ENCODE results near the gene SLC25A29.
"Not testable (repeated sequence)": the region's sequence is repeated elsewhere in the genome, so short reads cannot be mapped to it uniquely, and the experiment has no call there.

Gene SLC25A29

DNA sequence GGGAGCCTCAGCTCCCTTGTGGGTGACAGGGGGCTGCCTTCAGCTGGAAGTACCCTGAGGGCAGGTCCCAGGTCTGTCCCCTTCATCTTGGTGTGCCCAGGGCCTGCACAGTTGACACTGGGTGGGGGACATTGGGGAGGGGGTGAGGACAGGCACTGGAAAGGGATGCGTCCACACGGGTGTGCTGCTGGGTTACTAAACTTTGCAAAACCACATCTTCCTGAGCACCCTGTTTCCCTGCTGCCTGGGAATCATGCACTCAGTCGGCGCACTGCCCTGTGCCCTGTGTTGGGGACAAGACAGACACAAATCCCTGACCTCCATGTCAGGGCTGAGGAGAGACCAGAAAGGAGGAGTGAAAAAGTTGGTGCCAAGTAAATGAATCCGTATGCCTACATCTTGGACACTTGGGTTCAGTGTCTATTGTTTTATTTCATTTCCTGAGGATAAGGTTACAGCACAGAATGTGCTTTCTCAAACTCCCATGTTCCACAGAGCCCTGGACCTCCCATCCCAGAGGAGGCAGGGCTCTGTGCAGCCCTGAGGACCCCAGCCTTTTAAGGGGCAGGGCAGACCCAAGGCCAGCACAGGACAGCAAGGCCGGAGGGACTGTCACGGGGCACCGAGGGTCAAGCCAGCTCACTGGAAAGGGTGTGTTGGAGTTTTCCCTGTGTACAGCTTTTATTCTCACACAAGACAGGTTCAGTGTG lies 2.9 kb upstream of the SLC25A29 start:
- no peak for DNase-seq

DNA sequence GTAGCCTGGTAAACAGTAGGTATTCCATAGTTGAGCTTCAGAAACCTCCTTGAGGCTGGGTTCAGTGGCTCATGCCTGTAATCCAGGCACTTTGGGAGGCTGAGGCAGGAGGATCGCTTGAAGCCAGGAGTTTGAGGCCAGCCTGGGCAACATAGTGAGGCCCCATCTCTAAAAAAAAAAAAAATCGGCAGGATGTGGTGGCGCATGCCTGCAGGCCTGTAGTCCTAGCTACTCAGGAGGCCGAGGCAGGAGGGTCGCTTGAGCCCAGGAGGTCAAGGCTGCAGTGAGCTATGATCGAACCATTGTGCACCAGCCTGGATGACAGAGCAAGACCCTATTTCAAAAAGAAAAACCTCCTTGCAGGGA lies 2.2 kb upstream of the SLC25A29 start:
- DNase-seq: not testable (repeated sequence)

DNA sequence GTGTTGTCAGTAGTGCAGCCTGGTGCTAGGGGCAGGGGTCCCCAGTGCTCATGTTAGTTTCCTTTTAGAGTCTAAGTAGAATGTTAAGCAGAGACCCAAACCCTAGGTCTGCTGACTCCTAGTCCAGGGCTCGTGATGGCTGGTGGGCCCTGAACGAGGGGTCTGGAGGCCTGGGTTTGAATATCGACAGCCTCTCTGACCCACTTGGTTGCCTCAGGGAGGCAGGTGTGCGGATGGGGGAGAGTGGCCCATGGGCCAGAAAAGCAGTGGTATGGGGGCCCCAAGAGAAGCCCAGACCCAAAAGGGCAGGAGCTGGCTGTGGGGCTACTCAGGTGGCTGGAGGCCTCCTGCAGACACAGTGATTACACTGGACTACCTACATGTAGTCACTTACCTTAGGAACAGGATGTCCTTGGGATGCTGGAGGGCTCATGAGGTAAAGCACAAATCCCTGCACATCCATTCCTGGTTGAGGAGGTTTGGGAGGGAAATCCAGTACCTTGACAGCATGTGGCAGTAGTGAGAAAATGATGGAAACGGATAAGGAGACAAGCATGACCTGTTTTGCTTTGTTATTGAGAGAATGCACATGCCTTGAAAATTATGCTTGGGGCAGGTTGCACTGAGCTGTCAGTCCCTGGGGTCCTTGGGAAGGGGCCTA lies 1.7 kb upstream of the SLC25A29 start:
- no peak for DNase-seq

DNA sequence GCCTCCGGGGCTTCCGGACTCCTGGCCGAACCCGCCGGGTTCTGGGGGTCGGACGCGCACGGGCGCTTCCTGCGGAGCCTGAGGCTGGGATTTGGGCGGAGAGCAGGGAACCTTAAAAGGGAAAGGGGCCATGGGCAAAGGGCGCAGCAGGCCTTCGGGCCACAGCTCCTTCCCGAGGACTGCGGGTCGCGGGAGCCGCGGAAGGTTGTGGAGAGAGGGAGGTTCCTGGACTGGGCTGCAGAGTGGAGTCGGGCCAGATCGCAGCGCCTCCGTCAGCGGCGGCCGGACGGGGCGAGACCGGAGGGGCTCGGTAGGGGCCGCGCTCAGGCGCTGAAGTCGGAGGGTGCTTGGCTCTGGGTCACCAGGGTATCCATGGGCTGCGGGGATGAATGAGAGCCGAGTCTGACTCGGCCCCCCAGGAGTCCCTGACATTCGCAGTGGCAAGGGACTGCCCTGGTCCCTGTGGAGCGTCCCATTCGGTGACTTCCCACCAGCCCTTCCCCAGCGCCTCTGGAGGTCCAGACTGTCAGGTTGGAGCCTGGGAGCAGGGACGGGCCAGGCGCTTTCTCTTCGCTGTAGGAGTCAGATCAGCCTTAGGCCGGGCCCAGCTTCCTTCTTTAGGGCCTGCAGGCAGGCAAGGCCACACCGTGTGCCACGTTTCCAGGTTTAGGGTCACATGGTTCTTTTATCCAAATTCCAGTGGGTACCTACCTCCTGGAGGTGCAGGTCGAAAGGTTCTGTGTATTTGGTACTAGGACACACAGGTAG lies 938 bp upstream of the SLC25A29 start:
- no peak for DNase-seq

DNA sequence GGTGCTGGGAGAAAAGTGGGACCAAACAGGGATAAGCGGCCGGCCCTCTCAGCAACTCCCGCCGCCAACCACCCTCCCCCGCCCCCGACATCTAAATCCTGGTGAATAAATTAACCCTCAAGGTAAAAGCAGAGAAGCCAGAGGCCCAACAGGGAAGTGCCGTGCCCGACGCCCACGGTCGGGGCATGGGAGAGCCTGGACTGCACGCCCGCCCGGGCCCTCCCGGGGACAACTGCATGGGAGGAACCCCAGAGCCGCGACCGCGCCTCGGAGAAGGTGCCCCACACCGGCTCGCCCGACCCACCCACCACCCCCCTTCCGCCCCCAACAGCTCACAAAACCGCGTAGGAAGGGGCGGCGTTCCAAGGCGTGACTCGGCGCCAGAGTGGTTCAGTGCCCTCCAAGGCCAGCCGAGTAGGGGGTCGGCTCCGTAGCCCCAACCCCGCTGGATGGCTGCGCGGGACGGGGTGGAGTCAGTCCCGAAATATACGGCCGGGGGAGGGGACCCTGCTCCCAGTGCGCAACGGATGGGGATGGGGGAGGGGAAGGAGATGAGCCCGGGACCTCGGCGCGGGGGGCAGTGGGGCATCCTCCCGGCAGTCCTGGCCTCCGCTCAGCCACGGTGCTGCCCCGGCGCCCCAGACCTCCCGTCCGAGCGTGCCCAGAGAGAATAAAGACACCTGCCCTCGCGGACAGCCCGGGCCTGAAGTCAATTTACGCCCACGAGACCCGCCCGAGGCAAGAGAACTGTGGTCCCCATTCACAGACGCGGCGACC lies 732 bp downstream of the SLC25A29 start:
- DNase-seq: no peak

DNA sequence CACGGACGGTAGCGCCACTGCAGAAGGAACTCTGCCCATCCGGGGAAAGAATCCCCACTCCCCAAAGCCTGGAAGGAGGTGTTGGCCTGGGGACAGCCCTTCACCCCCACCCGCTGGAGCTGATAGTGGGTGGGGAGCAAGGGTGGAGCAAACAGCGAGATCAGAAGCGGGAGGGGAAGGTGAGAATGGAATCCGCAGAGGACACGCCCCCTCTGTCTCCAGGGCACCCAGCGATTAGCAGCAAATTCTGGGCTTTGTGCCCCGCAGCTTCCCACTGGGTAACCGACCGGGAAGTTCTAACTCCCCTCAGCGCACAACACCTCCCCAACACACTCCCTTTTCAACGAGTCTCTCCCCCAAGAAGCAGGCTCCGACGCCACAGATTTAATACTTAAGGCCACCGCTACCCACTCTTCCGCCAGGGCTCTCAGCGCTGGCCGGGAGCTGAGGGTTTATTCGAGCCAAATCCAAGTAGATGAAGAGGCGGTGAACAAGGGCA lies 1.4 kb downstream of the SLC25A29 start:
- peak; percentile 28 for DNase-seq

DNA sequence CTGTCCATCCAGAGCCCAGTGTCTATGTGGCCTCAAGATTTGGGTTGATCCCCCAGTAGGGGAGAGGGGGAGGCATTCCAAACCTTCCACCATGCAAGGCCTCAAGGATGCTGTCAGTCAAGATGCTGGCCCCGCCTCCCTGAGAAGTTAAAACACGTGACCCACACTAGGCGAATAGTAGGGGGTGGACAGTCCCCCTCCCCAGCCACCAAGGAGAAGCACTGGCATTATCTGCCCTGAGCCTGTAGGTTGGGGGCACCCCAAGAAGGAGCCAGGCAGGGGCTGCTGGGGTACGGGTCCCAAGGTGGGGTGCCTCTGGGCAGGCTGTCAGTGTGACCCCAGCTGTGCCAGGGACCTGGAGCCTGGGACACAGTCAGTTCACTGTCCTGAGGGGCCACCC lies 2.3 kb downstream of the SLC25A29 start:
- no peak for DNase-seq

DNA sequence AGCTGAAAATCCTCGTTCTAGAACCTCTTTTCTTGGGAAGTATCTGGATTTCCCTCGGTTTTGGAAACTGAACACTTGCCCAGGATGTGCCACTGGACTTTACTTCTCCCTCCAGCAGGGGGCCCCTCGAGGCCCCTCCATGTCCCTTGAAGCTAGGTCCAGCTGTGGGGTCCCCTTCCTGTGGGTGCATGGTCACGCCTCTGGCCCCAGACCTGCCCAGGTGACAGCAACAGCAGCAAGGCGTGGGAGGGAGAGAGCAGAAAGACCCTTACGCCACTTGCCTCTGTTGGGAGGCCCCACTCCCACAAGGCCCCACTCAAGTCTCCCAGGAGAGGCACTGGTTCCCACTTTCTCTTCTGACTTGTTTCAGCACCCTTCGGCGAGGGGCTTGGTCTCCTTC lies 3.1 kb downstream of the SLC25A29 start:
- DNase-seq: no peak

DNA sequence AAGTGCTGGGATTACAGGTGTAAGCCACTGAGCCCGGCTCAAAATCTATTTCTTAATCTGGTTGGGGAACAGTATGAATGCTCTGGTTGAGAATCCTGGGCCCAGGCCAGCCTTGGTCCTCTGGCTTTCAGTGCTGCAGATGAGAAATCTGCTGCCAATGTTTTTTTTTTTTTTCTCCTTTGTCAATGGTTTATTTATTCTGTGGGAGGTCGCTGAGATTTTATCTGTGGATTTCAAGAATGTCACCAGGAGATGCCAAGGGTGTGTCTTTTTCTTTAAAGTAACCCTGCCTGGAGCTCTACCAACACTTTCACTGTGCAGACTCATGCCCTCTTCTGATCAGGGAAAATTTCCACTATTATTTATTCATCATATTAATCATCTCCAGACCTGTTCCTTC lies 3.6 kb downstream of the SLC25A29 start:
- no peak for DNase-seq

DNA sequence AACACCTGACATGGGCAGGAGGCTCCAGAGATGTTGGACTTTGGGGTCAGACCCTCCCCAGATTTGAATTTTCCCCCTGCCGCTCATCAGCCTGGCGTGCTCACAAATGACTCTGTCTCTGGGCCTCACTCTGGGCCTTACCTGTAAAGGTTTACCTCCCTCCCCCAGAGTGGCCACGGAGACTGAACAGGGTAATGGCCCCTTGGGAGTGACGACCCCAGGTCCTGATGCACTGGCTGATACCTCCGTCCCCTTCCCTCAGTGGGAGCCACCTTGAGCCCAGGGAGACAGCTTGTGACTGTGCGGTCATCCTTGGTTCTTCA lies 7.0 kb downstream of the SLC25A29 start:
- no peak for DNase-seq

DNA sequence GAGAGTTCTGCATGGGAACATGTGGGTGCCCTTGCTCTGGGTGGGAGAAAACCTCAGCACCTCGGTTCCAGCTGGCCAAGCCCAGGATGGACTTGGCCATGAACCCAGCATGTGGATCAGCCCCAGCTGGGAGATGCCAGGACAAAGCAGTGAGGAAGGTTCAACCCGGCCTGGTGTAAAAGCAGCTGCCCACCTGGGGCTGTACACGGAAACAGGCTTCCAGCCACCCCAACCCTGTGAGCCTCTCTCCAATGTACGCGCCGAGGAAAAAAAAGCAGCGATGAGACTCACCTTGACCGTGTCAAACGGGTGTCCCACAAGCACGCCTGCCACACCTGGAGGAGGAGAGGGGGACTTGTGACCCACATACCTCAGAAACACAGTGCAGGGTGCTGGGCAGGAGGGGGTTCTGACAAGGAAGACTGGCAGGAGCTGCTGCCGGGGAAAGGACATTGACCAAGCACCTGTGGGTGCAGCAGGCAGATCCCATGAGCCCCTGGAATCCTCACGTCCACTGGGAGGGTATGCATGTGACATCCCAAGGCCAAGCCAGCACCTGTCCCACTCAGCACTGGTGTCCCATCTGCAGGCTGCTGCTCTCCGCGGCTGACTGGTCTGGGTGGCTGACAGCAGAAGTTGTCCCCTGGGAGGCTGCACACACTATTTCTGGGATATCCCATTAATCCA lies 7.5 kb downstream of the SLC25A29 start:
- DNase-seq: no peak

DNA sequence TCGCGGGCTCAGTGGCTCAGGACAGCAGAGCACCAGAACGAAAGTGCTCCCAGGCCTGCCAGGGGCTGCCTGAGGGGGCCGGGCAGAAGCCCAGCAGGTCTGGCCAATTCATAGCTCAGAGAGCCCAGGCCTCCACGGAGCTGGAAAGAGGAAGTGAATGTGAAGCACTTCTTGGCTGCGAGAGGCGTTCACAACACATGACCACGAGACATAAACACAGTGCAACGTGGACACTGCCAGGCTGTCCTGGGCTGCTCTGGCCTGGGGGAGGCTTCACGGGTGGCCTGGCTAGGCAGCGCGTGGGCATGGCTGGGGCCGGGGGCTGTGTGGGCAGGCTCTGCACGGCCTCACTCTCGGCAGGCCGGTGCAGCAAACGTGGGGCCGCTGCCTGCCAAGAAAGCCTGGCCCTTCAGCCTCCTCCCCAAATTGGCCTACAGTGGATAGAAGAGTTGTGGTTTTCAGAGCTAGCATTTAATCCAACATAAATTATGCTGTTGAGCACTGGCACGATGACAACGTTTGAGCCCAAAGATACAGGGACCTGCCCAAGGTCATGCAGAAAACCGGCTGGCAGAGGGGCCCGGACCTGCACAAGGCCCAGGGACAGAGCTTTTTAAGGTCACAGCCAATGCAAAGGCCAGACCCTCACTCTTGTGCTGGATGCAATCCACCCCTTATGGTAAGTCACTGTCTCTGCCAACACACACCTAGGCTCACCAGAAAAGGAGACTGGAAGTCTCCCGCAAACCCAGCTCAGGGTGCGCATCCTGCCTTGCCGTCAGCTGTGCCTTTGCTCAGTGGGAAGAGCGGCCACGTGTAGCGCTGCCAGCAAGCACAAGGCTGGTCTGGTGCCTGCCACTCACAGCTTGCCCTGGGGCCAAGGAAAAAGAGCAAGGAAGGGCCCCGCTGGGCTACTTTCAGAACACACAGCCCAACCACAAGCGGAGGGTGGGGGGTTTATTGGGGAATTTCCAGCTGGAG lies 8.6 kb downstream of the SLC25A29 start:
- DNase-seq: no peak

DNA sequence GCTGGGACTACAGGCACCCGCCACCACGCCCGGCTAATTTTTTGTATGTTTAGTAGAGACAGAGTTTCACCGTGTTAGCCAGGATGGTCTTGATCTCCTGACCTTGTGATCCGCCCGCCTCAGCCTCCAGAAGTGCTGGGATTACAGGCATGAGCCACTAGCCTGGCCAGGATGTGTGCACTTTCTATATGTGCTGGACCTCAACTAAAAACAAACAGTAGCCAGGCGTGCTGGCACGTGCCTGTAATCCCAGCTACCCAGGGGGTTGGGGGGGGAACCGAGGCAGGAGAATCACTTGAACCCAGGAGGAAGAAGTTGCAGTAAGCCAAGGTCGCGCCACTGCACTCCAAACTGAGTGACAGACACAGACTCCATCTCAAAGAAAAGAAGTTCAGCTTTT lies 9.5 kb downstream of the SLC25A29 start:
- DNase-seq: not testable (repeated sequence)

DNA sequence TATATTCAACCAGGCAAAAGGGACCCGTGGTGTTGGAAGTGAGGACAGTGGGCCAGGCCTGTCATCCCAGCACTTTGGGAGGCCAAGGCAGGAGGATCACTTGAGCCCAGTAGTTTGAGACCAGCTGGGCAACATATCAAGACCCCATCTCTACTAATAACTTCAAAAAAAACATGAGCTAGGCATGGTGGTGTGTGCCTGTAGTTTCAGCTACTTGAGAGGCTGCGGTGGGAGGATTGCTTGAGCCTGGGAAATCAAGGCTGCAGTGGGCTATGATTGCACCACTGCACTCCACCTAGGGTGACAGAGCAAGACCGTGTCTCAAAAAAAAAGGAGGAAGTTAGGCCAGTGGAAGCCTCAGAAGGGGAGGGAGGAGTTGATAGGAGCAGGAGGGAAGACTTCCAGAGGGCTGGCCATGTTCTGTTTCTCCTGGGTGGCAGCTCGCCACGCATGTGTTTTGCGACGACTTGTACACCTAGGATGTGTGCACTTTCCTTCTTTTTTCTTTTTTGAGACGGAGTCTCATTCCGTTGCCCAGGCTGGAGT lies 10.1 kb downstream of the SLC25A29 start:
- DNase-seq: no peak

DNA sequence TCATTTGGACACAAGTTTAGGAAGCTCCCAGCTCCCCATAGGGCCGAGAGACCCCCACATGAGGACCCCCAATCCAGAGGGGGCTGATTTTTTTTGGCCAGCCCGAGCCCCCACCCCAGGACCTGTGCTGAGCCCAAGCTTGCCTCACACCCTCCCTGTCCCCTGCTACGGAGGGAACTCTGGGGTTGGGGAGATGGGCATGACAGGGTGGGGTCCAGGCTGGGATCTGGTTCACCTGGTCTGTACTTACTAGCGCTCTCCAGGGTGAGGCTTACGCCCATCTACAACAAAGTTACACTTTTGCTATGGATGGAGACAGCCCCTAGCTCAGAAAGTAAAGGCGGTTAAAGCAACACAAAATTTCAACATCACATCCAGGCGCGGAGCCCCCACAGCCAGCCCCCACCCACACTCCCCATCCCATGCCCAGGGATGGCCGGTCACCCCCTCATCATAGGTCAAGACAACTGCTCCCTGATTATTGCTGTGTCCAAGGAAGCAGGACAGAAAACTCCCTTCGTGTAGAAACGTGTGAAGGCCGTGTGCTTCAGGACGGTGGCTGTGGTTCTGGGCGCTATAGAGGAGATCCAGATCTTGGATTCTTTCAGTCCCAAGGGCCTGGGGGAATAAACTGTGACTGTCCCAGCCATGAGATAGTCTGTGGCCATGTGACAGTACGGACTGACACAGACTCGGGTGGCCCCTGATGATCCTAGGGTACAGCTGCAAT lies 10.7 kb downstream of the SLC25A29 start:
- DNase-seq: no peak

DNA sequence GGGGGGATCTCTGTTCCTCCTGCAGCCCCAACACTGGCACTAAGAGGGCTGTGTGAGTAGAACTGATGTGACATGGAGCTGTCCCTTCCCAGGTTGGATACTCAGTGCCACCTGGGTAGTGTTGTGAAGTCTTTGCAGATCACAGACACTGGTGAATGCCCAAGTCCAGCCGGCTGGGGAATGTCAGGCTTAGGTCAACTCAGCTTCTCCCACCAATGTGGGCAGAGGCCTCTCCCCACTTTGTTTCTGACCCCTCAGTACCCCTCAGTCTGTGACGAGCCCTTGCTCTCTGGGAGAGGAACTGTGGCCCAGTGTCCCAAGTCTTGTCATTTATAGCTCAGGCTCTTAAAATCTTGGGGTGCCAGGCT lies 11.3 kb downstream of the SLC25A29 start:
- no peak for DNase-seq

DNA sequence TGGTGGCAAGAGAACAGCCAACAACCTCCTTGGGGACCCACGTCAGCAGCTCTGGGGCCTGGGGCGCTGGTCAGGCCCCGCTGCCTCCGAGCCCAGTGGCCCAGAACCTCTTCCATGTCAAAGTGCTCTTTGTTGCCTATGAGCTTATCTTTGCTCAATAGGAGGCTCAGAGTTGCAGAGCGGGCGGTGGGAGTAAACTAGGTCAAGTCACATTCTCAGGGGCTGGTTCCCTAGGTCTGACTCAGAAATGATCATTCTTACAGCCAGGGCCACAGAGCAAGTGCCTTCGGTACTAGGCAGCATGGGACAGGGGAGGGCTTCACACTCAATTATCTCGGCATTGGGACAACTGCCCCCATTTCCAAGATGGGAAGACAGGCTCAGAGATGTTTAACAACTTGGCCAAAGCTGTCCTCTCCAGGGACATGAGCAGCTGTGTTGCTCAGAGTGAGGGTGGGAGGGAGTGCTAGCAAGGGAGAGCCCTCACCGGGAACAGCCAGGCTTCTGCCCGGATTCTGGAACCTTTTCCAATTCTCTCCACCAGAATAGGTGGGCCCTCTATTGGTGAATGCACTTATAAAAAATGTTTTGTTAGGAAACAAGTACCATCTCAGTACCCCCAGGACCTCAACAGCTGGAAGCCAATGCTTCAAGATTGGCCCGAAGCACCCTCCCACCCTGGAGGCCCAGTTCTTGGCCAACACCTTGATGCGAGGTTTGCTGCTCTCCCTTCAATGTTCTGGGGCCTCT lies 11.9 kb downstream of the SLC25A29 start:
- no peak for DNase-seq

DNA sequence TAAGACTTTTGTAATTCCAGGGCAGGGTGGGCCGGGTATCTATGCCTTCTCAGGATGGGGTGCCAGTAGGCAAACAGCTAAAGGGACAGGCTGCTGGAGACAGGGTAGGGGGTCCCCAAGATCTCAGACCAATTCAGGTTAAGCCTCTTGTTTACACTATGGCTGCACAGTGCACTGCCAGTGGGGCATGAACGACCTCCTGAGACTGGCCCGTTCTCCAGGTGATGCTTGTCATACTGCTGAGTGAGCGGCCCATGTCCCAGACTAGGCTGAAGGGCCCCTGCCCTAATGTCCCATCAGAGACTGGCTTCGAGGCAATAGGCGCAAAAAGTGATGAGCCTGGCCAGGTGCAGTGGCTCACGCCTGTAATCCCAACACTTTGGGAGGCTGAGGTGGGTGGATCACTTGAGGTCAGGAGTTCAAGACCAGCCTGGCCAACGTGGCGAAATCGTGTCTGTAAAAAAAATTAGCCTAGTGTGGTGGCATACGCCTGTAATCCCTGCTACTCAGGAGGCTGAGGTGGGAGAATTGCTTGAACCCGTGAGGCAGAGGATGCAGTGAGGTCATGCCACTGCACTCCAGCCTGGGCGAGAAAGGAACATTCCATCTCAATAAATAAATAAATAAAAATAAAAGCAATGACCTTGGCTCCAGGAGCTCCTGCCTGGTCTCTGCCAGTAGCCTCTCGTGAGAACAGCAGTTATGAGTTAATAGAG lies 12.6 kb downstream of the SLC25A29 start:
- DNase-seq: no peak
